ENCODE measurements around the gene CCDC152. TPM values are rescaled to one million over a fixed set of nuclear protein-coding genes. Genes with fewer than 3 reads are reported as not detected.
"Not testable (repeated sequence)": the region's sequence is repeated elsewhere in the genome, so short reads cannot be mapped to it uniquely, and the experiment has no call there.

Gene CCDC152
- total RNA-seq, result 1 to 10 TPM in 1 of 2 donors, under 1 TPM in 1; 0.90 to 2.3 TPM
- long read RNA-seq, donor 1, result 0 reads
- long read RNA-seq, donor 2, result 0 reads

- DNase-seq (ENCODE audit: low spot score), result peak; percentile 78
- intact Hi-C loops (cut with DNase I), result no loop called here
Observed at GRCh38 chr5:42756606-42757601, at the start of gene CCDC152. TSS of gene CCDC152 (plus strand) at chr5:42756818. CDS start at chr5:42759122, 2,304 bp downstream.

- no peak for DNase-seq (ENCODE audit: low spot score)
- intact Hi-C loops (cut with DNase I), result no loop called here
Observed at GRCh38 chr5:42715785-42716184, 40.8 kb upstream of the CCDC152 start.

- DNase-seq (ENCODE audit: low spot score), result no peak
- intact Hi-C loops (cut with DNase I), result no loop called here
Observed at GRCh38 chr5:42718591-42718990, 38.0 kb upstream of the CCDC152 start.

GRCh38 chr5:42719034-42719433 lies 37.6 kb upstream of the CCDC152 start:
- no peak for DNase-seq (ENCODE audit: low spot score)
- intact Hi-C loops (cut with DNase I), result no loop called here

GRCh38 chr5:42720251-42720650 lies 36.4 kb upstream of the CCDC152 start:
- intact Hi-C loops (cut with DNase I), result no loop called here
- DNase-seq (ENCODE audit: low spot score), result no peak

- no peak for DNase-seq (ENCODE audit: low spot score)
Observed at GRCh38 chr5:42721484-42721883, 35.1 kb upstream of the CCDC152 start.

GRCh38 chr5:42734531-42735058 lies 22.0 kb upstream of the CCDC152 start:
- DNase-seq (ENCODE audit: low spot score); intact Hi-C loops (cut with DNase I): not testable (repeated sequence)

More at GRCh38 chr5:42721484-42721883, 35.1 kb upstream of the CCDC152 start:
- intact Hi-C loops (cut with DNase I), result no loop called here

- intact Hi-C loops (cut with DNase I), result no loop called here
- DNase-seq (ENCODE audit: low spot score), result no peak
Observed at GRCh38 chr5:42740920-42741319, 15.7 kb upstream of the CCDC152 start.

- intact Hi-C loops (cut with DNase I), result no loop called here
- no peak for DNase-seq (ENCODE audit: low spot score)
Observed at GRCh38 chr5:42745426-42745825, 11.2 kb upstream of the CCDC152 start.

- no peak for DNase-seq (ENCODE audit: low spot score)
- intact Hi-C loops (cut with DNase I), result no loop called here
Observed at GRCh38 chr5:42745856-42746255, 10.8 kb upstream of the CCDC152 start.

GRCh38 chr5:42749020-42749419 lies 7.6 kb upstream of the CCDC152 start:
- intact Hi-C loops (cut with DNase I), result no loop called here

GRCh38 chr5:42750507-42750906 lies 6.1 kb upstream of the CCDC152 start:
- intact Hi-C loops (cut with DNase I), result no loop called here
- DNase-seq (ENCODE audit: low spot score), result no peak

More at GRCh38 chr5:42749020-42749419, 7.6 kb upstream of the CCDC152 start:
- DNase-seq (ENCODE audit: low spot score), result no peak

- intact Hi-C loops (cut with DNase I), result no loop called here
- DNase-seq (ENCODE audit: low spot score), result no peak
Observed at GRCh38 chr5:42751044-42751443, 5.6 kb upstream of the CCDC152 start.

- no peak for DNase-seq (ENCODE audit: low spot score)
- intact Hi-C loops (cut with DNase I), result no loop called here
Observed at GRCh38 chr5:42753099-42753498, 3.5 kb upstream of the CCDC152 start.

GRCh38 chr5:42759456-42759855 lies 2.8 kb downstream of the CCDC152 start:
- DNase-seq (ENCODE audit: low spot score), result no peak
- intact Hi-C loops (cut with DNase I), result no loop called here

- intact Hi-C loops (cut with DNase I), result no loop called here
- DNase-seq (ENCODE audit: low spot score), result no peak
Observed at GRCh38 chr5:42760426-42760825, 3.8 kb downstream of the CCDC152 start.

- intact Hi-C loops (cut with DNase I), result no loop called here
Observed at GRCh38 chr5:42761791-42762190, 5.2 kb downstream of the CCDC152 start.

GRCh38 chr5:42767491-42768105 lies 11.0 kb downstream of the CCDC152 start:
- intact Hi-C loops (cut with DNase I), result no loop called here
- DNase-seq (ENCODE audit: low spot score), result no peak

More at GRCh38 chr5:42761791-42762190, 5.2 kb downstream of the CCDC152 start:
- no peak for DNase-seq (ENCODE audit: low spot score)

GRCh38 chr5:42768106-42768504 lies 11.5 kb downstream of the CCDC152 start:
- intact Hi-C loops (cut with DNase I), result no loop called here
- no peak for DNase-seq (ENCODE audit: low spot score)

- intact Hi-C loops (cut with DNase I), result no loop called here
- no peak for DNase-seq (ENCODE audit: low spot score)
Observed at GRCh38 chr5:42770003-42770402, 13.4 kb downstream of the CCDC152 start.

Data from posterior vena cava (tissue), 2 donors.